GM12801 (cell line): ENCODE results near the gene SELPLG.

Source experiments
- CTCF ChIP-seq: IDR thresholded peaks from one replicate; pipeline ENCODE4 v1.5.1; 2011; ENCODE audit warnings: control low read depth; ENCODE audit not compliant: insufficient read length; ENCODE audit errors: extremely low read depth

Gene SELPLG

DNA sequence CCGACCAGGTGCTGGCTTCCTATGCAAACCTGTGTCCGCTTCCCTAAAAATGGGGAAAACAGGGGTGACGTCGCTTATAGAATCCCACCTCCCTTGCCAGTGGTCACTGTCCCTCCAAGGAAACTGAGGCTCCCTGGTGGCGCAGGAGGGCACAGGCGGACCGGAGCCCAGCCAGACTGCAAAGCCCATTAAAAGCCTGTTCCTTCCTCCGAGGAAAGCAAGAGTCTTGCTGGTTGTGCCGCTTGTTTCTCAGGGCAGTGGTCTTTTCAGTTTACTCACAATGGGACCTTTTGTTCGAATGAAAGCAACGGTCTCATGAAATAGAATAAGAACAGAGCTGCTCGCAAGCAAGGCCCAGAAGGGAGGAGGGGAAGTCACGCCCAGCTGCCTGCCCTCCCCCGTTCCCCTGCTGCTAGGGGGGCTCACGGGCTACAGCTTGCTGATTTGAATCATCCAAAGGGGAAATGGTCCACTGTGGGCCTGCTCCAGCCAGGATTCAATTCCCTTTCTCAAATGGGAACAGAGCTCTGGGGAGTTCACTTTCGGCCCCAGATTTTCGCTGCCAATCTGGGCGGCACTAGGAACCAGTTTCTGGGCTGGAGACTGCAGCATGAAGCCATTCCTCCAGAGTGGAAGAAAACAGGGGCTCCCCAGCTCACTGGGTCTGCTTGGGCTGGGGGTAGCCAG is 4.6 kb upstream of the SELPLG start:
- no peak for TF ChIP-seq CTCF

GRCh38 chr12:108637222-108637971 is 3.7 kb upstream of the SELPLG start:
- no peak for TF ChIP-seq CTCF

DNA sequence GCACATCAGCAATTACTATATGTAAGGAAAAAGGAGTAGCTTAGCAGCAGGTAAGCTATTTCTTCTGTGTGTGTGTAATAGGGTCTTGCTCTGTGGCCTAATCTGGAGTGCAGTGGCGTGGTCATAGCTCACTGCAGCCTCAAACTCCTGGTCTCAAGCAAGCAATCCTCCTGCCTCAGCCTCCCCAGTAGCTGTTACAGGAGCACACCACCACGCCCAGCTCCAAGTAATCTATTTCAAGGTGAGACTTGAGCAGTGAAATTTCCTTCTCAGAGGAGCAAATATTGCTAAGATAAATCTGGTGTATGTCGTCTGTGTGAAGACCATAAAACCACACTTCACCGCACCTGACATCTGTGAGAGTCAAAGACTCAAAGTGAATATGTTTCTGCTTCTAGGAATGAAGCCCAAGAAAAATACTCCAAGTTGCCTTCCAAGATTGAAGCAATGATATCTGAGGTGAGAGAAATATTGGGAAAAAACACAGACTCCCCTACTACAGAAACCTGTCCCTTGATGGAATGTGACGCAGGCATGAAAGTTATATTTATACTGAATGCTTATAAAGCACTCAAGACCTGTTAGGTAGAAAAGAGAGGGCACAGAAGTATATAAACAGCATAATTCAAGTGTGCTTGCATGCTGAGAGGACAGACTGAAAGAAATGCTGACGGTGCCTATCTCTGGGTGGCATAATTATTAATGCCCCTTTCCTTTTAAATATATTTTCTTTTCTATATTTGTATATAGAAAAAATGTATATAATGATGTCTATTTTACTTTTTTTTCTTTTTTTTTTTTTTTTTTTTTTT is 2.5 kb upstream of the SELPLG start:
- no peak for TF ChIP-seq CTCF

DNA sequence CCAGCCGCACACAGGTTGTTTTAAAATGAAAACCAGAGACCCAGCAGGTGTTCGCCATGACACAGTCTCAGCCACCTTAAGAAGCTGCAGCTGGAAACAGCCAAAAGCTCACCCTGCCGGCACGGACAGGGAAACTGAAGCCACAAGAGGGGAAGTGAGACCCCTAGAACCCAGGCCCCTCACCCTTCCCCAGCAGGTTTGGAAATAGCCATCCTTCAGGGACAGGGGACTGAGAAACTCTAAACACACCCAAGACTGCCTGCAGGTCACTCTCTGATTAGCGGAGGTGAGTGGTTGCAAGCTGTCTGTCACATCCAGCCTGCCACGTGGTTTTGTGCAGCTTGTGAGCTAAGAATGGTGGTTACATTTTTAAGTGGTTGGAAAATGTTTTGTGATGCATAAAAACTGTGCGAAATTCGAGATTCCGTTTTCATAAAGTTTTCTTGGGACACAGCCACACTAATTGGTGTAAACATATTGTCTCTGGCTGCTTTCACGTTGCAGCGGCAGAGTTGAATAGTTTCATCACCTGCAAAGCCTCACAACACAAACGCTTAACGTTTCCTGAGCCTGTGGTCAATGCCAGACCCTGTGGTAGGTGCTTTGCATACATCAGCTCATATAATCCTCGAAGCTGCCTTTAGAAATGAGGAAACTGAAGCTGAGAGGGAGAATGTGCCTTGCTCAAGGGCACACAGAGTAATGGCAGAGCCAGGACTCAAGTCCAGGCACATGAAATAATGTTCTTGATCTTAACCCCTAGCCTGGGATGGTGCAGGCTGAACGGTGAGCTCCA is 1.7 kb upstream of the SELPLG start:
- no peak for TF ChIP-seq CTCF

GRCh38 chr12:108634341-108634751 is 652 bp upstream of the SELPLG start:
- TF ChIP-seq CTCF: no peak

DNA sequence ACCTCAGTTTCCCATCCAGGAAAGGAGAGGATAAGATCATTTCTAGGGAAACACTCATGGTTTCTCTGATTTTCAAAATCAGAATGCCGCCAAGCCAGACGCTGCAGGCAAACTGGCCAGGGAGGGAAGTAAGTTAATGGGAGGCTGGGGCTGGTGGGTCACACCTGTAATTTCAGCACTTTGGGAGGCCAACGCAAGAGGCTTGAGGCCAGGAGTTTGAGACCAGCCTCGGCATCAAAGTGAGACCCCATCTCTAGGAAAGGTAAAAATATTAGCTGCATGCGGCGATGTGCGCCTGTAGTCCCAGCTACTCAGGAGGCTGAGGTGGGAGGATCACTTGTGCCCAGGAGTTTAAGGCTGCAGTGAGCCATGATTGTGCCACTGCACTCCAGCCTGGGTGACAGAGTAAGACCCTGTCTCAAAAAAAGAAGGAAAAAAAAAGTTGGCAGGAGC is 587 bp downstream of the SELPLG start:
- TF ChIP-seq CTCF: no peak
